HCT116 (cell line): ENCODE results near the gene RABGAP1. TPM values are rescaled to one million over a fixed set of nuclear protein-coding genes. Genes with fewer than 3 reads are reported as not detected.

ENCODE experiments used
- ATAC-seq: fragments of 200-7000 bp; cut with Tn5 transposase; 2 replicates; pipeline ENCODE4 v1.9.1; 2020; ENCODE audit warnings: mild to moderate bottlenecking, moderate library complexity
- BruUV-seq: library from RNA; stranded (reverse); fragments of 400-500 nt; replicated peaks from 2 replicates; lab custom pipeline; 2021; lab: Mats Ljungman, UMichigan
- CTCF ChIA-PET: fragments of 300-600 bp; sonication (Branson Sonifier 250); formaldehyde crosslinking; loops from one replicate; lab custom pipeline; 2021; ENCODE audit warnings: antibody characterized with exemption; lab: Charles Lee
- POLR2A ChIA-PET: fragments of 300-600, 350-600 bp; sonication (Branson Sonifier 250); formaldehyde crosslinking; loops from one replicate; lab custom pipeline; 2021; ENCODE audit warnings: antibody characterized with exemption; lab: Charles Lee
- RAD21 ChIA-PET, 2 experiments: fragments of 300-600 bp; sonication (Branson Sonifier 250); formaldehyde crosslinking; loops; one replicate each; lab custom pipeline; 2023; ENCODE audit warnings: low total read pairs in 2 of 2; ENCODE audit not compliant: uncharacterized antibody in 2 of 2, unreplicated experiment in 2 of 2, low non-redundant PET in 1 of 2; lab: Charles Lee
- DNase-seq: peaks from one replicate; pipeline ENCODE4 v3.0.0-alpha.2; 2010; ENCODE audit warnings: low read depth, low spot score
- H2AFZ ChIP-seq: fragments of 200-600 bp; shearing (Covaris generic), sonication (generic); 2 replicates; pipeline ENCODE4 v1.6.1; 2017; ENCODE audit warnings: low read depth, mixed run types, mixed read lengths, antibody characterized with exemption, low read length; ENCODE audit not compliant: poor library complexity, severe bottlenecking
- H3K27ac ChIP-seq: 2 replicates; pipeline ENCODE4 v1.5.1; 2012; ENCODE audit warnings: low read depth, low read length
- H3K27me3 ChIP-seq: fragments of 200-600 bp; sonication (generic); 2 replicates; pipeline ENCODE4 v1.6.1; 2016; ENCODE audit warnings: mixed run types, low read length, mixed read lengths; ENCODE audit not compliant: insufficient read depth
- H3K36me3 ChIP-seq, 2 experiments: fragments of 200-500 bp in 1 of 2; fragments of 200-600 bp in 1 of 2; sonication (Bioruptor generic) in 1 of 2; sonication (generic) in 1 of 2; 2 replicates each; pipeline versions ENCODE4 v1.5.1 to v1.6.1; 2014 to 2016; ENCODE audit warnings: low read length in 2 of 2, inconsistent platforms in 1 of 2, mixed read lengths in 1 of 2, mixed run types in 1 of 2; ENCODE audit not compliant: insufficient read depth in 2 of 2, control insufficient read depth in 1 of 2
- H3K4me1 ChIP-seq, 2 experiments: fragments of 200-600 bp in 1 of 2; sonication (generic) in 1 of 2; 2 replicates each; pipeline versions ENCODE4 v1.5.1 to v1.6.1; 2012 to 2017; ENCODE audit warnings: low read length in 2 of 2, inconsistent platforms in 1 of 2, mild to moderate bottlenecking in 1 of 2, mixed read lengths in 1 of 2, mixed run types in 1 of 2, moderate library complexity in 1 of 2; ENCODE audit not compliant: insufficient read depth in 2 of 2, control insufficient read depth in 1 of 2
- H3K4me2 ChIP-seq: fragments of 200-600 bp; sonication (generic); 2 replicates; pipeline ENCODE4 v1.6.1; 2017; ENCODE audit warnings: mixed run types, low read length, mixed read lengths
- H3K4me3 ChIP-seq, 2 experiments: fragments of 200-600 bp in 1 of 2; sonication (generic) in 1 of 2; replicated peaks in 1 of 2; 2 replicates each; pipeline ENCODE4 v1.5.1; 2011 to 2016; ENCODE audit warnings: low read length in 2 of 2, control low read depth in 1 of 2, low read depth in 1 of 2, mild to moderate bottlenecking in 1 of 2, mixed read lengths in 1 of 2, mixed run types in 1 of 2
- H3K79me2 ChIP-seq: fragments of 200-600 bp; sonication (generic); 2 replicates; pipeline ENCODE4 v1.6.1; 2017; ENCODE audit warnings: mild to moderate bottlenecking, mixed run types, low read length, moderate library complexity, mixed read lengths; ENCODE audit not compliant: insufficient read depth
- H3K9ac ChIP-seq: fragments of 200-600 bp; sonication (generic); 2 replicates; pipeline ENCODE4 v1.6.1; 2016; ENCODE audit warnings: low read length, mixed read lengths
- H3K9me2 ChIP-seq: fragments of 200-600 bp; sonication (generic), shearing (Covaris generic); 2 replicates; pipeline ENCODE4 v1.6.1; 2017; ENCODE audit warnings: mixed run types, mild to moderate bottlenecking, moderate library complexity; ENCODE audit not compliant: insufficient read depth
- H3K9me3 ChIP-seq, 2 experiments: fragments of 200-500 bp in 1 of 2; fragments of 200-600 bp in 1 of 2; sonication (Bioruptor generic) in 1 of 2; sonication (generic) in 1 of 2; 2 replicates each; pipeline ENCODE4 v1.6.1; 2014 to 2017; ENCODE audit warnings: low read length in 2 of 2, mixed read lengths in 2 of 2, inconsistent platforms in 1 of 2, low read depth in 1 of 2, mild to moderate bottlenecking in 1 of 2, mixed run types in 1 of 2, moderate library complexity in 1 of 2; ENCODE audit not compliant: control insufficient read depth in 1 of 2, insufficient read depth in 1 of 2
- H4K20me1 ChIP-seq: fragments of 200-600 bp; sonication (generic), shearing (Covaris generic); 2 replicates; pipeline ENCODE4 v1.6.1; 2017; ENCODE audit warnings: mixed run types, mild to moderate bottlenecking, moderate library complexity; ENCODE audit not compliant: insufficient read depth
- CBX3 ChIP-seq: IDR thresholded peaks from 2 replicates; pipeline ENCODE4 v1.6.1; 2012; ENCODE audit warnings: low read depth
- CEBPB ChIP-seq: IDR thresholded peaks from 2 replicates; pipeline ENCODE4 v1.6.1; 2012; ENCODE audit warnings: low read depth
- EGR1 ChIP-seq: IDR thresholded peaks from 2 replicates; pipeline ENCODE4 v1.6.1; 2012; ENCODE audit warnings: low read depth
- EZH2 ChIP-seq: fragments of 200-600 bp; sonication (generic); IDR thresholded peaks from 2 replicates; pipeline ENCODE4 v1.6.1; 2017; ENCODE audit warnings: antibody characterized with exemption, mixed run types
- POLR2AphosphoS5 ChIP-seq: IDR thresholded peaks from 2 replicates; pipeline ENCODE4 v1.6.1; 2011; ENCODE audit warnings: mild to moderate bottlenecking, low read depth, low read length, moderate library complexity
- RAD21 ChIP-seq: IDR thresholded peaks from 2 replicates; pipeline ENCODE4 v1.6.1; 2012; ENCODE audit warnings: low read depth, mild to moderate bottlenecking
- SRF ChIP-seq: IDR thresholded peaks from 2 replicates; pipeline ENCODE4 v1.6.1; 2012; ENCODE audit warnings: low read depth
- ZBTB33 ChIP-seq: IDR thresholded peaks from 2 replicates; pipeline ENCODE4 v1.6.1; 2011; ENCODE audit warnings: mild to moderate bottlenecking, low read length, moderate library complexity; ENCODE audit not compliant: insufficient replicate concordance; ENCODE audit errors: extremely low read depth
- intact Hi-C: fragments of 100-400 bp; cut with micrococcal nuclease; formaldehyde crosslinking; loops from 2 replicates; pipeline ENCODE4 v1.10.0; 2022
- total RNA-seq: library from RNA; stranded (reverse); gene quantifications from one replicate; pipeline ENCODE4 v1.2.1, GENCODE V29; 2021; ENCODE audit not compliant: unreplicated experiment

The RABGAP1 gene
- total RNA-seq, 1 experiment from 2014 or later, result 29.7 TPM

GRCh38 chr9:123065196-123065595, 124.4 kb downstream of the RABGAP1 start:
- BruUV-seq, result no TSS peak
- TF ChIP-seq POLR2AphosphoS5, result no peak
- intact Hi-C loops, result no loop called here

GRCh38 chr9:123067136-123067535, 126.3 kb downstream of the RABGAP1 start:
- H3K79me2 ChIP-seq, result no peaks in the 10 kb centered on the region
- no peak overlapping the region for H3K4me3 ChIP-seq
- peaks cover 3 to 12% of the 10 kb centered on the region in 2 experiments; a peak in 3 of 4 replicates for H3K36me3 ChIP-seq
- no peaks in the 10 kb centered on the region for H3K9me2 ChIP-seq
- ATAC-seq (no peak), DNase-seq (no peak)
- no peak overlapping the region for H3K9ac ChIP-seq
- no peaks in the 10 kb centered on the region for H4K20me1 ChIP-seq
- H3K27ac ChIP-seq, result no peak overlapping the region
- BruUV-seq, result no TSS peak
- intact Hi-C loops, result no loop called here
- H3K9me3 ChIP-seq, result no peaks in the 10 kb centered on the region
- no peaks in the 10 kb centered on the region for H3K27me3 ChIP-seq
- no peak for TF ChIP-seq RAD21
- TF ChIP-seq EGR1, result no peak
- no peak for TF ChIP-seq ZBTB33
- TF ChIP-seq CBX3, result no peak
- no peak for TF ChIP-seq CEBPB
- no peak for TF ChIP-seq EZH2
- TF ChIP-seq SRF, result no peak
- no peak overlapping the region for H2AFZ ChIP-seq
- CTCF ChIA-PET, result no interaction called here
- no peaks in the 10 kb centered on the region for H3K4me1 ChIP-seq
- RAD21 ChIA-PET, result no interaction called here
- no peak overlapping the region for H3K4me2 ChIP-seq
- POLR2A ChIA-PET, result interaction anchor here (0.6 kb wide), 1 partner anchor 716 kb away, joined by 3 read pairs; no protein-coding TSS in a partner anchor

More at GRCh38 chr9:123065196-123065595, 124.4 kb downstream of the RABGAP1 start:
- DNase-seq (no peak), ATAC-seq (no peak)
- peaks cover 3 to 8% of the 10 kb centered on the region in 2 experiments; a peak in 2 of 4 replicates for H3K36me3 ChIP-seq
- no peak overlapping the region for H3K4me2 ChIP-seq
- POLR2A ChIA-PET, result no interaction called here
- H3K79me2 ChIP-seq, result no peaks in the 10 kb centered on the region
- no peak overlapping the region for H2AFZ ChIP-seq
- no peaks in the 10 kb centered on the region for H3K4me1 ChIP-seq
- no peaks in the 10 kb centered on the region for H4K20me1 ChIP-seq
- RAD21 ChIA-PET, result no interaction called here
- H3K9ac ChIP-seq, result no peak overlapping the region
- H3K9me3 ChIP-seq, result no peaks in the 10 kb centered on the region
- no peaks in the 10 kb centered on the region for H3K27me3 ChIP-seq
- no peak overlapping the region for H3K27ac ChIP-seq
- H3K4me3 ChIP-seq, result no peak overlapping the region
- CTCF ChIA-PET, result no interaction called here
- H3K9me2 ChIP-seq, result no peaks in the 10 kb centered on the region
